Right lobe of liver (tissue), 6 donors: ENCODE results near the gene ZNF768. TPM values are rescaled to one million over a fixed set of nuclear protein-coding genes. Genes with fewer than 3 reads are reported as not detected.

Experiments
- ATAC-seq, 4 donors: fragments of 200-7000 bp; cut with Tn5 transposase; one replicate each; pipeline ENCODE4 v1.9.1; 2020; ENCODE audit warnings: mild to moderate bottlenecking in 4 of 4, moderate library complexity in 4 of 4
- DNase-seq, 3 donors: peaks; one replicate each; pipeline ENCODE4 v3.0.0-alpha.2; 2020
- H3K27ac ChIP-seq, 3 donors: fragments of 200-600 bp; one replicate each; pipeline ENCODE4 v1.8.0; 2022
- H3K27me3 ChIP-seq, 2 donors: fragments of 200-600 bp; one replicate each; pipeline ENCODE4 v1.8.0; 2022
- H3K36me3 ChIP-seq, 4 donors: fragments of 200-600 bp; sonication (generic) in 1 of 4; one replicate each; pipeline versions ENCODE4 v1.5.1 to v1.8.0; 2017 to 2022; ENCODE audit warnings: control low read depth in 1 of 4
- H3K4me1 ChIP-seq, 4 donors: fragments of 200-600 bp; sonication (generic) in 1 of 4; one replicate each; pipeline versions ENCODE4 v1.5.1 to v1.8.0; 2017 to 2022; ENCODE audit warnings: control low read depth in 1 of 4
- H3K4me3 ChIP-seq, 3 donors: fragments of 200-600 bp; one replicate each; pipeline ENCODE4 v1.8.0; 2022
- H3K9me3 ChIP-seq, 4 donors: fragments of 200-600 bp; sonication (generic) in 1 of 4; one replicate each; pipeline versions ENCODE4 v1.5.1 to v1.8.0; 2017 to 2022; ENCODE audit warnings: control low read depth in 1 of 4
- POLR2A ChIP-seq: fragments of 450-650 bp; IDR thresholded peaks from one replicate; pipeline ENCODE4 v1.6.1; 2017; ENCODE audit warnings: antibody characterized with exemption, mild to moderate bottlenecking
- WGBS: methylation state at CpG from one replicate; pipeline ENCODE4 v1.1.6; 2018; ENCODE audit warnings: low coverage, low lambda C conversion rate; ENCODE audit not compliant: insufficient coverage; ENCODE audit errors: missing lambda C conversion rate; 5-methylcytosine and 5-hydroxymethylcytosine counted together
- intact Hi-C, 2 donors: fragments of 100-400 bp; cut with DNase I; formaldehyde crosslinking; loops; one replicate each; pipeline versions ENCODE4 v1.11.2 to v1.14.1; 2022
- total RNA-seq, 6 experiments: library from RNA; depleted of rRNA in 2 of 6; stranded (reverse); fragments of >200 nt in 2 of 6; fragmentation: NEBNext Ultra II Directional in 3 of 6; extraction: Animal tissue kit (Norgen Biotek cat#: 25700) in 3 of 6; gene quantifications; one replicate each; pipeline versions ENCODE4 v1.1.0 to v1.2.4, GENCODE V29; 2016 to 2023
- TF ChIP-seq, protein P1 (sequence below), 4 donors: fragments of 200-600 bp in 3 of 4; fragments of 450-650 bp in 1 of 4; IDR thresholded peaks; one replicate each; pipeline versions ENCODE4 v1.5.1 to v1.8.0; 2016 to 2022; ENCODE audit warnings: antibody characterized with exemption in 4 of 4, mild to moderate bottlenecking in 2 of 4
- donor health status: DM: no; HTN: yes; CAD: no.
- donor health status: DM: no; HTN: no; CAD: no.
- donor health status: DM: no; HTN: no; CAD: no.
- donor health status: DM: no; HTN: yes; CAD: no.
- donor health status: DM: no; HTN: yes; CAD: no.

ZNF768 gene
- total RNA-seq, 6 experiments from 2014 or later = 14.7 to 21.2 (median 18.8) TPM

DNA sequence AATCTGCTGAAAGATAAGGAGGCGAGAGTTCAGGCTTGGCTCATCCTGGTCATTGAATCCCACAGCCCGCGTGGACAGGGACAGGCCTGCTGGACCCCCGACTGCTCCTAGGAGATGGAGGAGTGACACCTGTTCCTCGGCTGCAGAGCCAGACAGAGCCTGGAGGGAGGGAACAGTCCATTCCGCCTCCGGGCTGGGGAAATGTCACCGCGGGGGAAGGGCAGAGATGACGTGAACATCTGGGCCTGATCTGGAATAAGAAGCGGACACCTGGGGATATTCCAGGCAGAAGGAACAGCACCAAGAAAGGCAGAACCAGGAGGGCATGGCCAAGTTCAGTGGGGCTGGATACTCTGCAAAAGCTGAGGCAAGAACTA, 6.8 kb upstream of the ZNF768 start:
- Histone ChIP-seq H3K27ac (peak overlapping the region in 2 of 3 donors; percentile 91 to 98), H3K9me3 (no peaks in the 10 kb centered on the region), H3K4me3 (peak overlapping the region; percentile 86 to 89 (median 87)), H3K36me3 (peaks cover 0 to 16% (median 0%) of the 10 kb centered on the region in 4 donors), H3K4me1 (peaks cover 0 to 23% (median 6%) of the 10 kb centered on the region in 4 donors), H3K27me3 (no peaks in the 10 kb centered on the region)
- 32% methylated on average over 8 of the region's 11 CpGs for WGBS
- no peak for TF ChIP-seq POLR2A
- TF ChIP-seq, protein P1, sequence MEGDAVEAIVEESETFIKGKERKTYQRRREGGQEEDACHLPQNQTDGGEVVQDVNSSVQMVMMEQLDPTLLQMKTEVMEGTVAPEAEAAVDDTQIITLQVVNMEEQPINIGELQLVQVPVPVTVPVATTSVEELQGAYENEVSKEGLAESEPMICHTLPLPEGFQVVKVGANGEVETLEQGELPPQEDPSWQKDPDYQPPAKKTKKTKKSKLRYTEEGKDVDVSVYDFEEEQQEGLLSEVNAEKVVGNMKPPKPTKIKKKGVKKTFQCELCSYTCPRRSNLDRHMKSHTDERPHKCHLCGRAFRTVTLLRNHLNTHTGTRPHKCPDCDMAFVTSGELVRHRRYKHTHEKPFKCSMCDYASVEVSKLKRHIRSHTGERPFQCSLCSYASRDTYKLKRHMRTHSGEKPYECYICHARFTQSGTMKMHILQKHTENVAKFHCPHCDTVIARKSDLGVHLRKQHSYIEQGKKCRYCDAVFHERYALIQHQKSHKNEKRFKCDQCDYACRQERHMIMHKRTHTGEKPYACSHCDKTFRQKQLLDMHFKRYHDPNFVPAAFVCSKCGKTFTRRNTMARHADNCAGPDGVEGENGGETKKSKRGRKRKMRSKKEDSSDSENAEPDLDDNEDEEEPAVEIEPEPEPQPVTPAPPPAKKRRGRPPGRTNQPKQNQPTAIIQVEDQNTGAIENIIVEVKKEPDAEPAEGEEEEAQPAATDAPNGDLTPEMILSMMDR (IDR thresholded peaks at IDR 0.05) = no peak
- ATAC-seq (no peak), DNase-seq (peak in 2 of 3 donors; percentile 55 to 61)
- intact Hi-C loops = no loop called here

DNA sequence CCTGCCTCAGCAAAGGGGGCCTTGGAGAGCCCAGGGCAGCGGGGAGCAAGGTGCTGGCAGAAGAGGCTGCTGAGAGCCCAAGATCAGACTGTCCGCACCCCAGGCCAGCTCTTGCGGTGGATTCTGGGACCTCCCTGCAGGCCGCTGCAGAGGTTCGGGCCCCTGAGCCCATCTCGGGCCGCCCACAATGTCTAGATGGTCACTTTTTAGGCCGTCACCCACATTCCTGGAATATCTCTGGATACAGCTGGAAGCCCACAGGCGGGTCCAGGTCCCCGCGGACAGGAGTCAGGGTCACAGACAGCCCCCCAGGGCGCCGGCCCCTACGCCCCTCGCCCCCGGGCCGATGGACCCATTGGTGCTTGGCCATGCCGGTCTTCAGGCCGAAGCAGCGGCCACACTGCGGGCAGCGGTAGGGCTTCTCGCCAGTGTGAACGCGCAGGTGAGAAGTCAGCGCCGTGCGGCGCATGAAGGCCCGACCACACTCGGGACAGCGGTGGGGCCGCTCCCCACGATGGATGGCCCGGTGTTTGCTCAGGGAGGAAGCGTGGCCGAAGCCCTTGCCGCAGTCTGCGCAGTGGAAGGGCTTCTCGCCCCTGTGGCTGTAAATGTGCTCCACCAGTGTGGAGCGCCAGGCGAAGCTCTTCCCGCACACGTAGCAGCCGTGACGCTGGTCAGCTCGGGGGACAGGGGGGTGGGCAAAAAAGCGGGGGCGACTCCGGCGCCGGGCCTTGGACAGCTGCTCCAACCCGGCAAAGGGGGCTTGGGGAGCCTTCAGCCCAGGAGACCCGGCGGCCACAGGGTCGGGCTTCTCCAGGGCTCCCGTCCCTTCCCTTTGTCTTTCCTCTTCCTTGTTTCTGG, 6.1 kb upstream of the ZNF768 start:
- intact Hi-C loops = no loop called here
- Histone ChIP-seq H3K27me3 (no peaks in the 10 kb centered on the region), H3K4me3 (no peak overlapping the region), H3K9me3 (no peaks in the 10 kb centered on the region), H3K36me3 (peaks cover 0 to 16% (median 0%) of the 10 kb centered on the region in 4 donors), H3K27ac (no peak overlapping the region), H3K4me1 (peaks cover 0 to 28% (median 9%) of the 10 kb centered on the region in 4 donors)
- WGBS = 88% methylated on average over 21 of the region's 57 CpGs
- DNase-seq = peak in 1 of 3 donors; percentile 54
- TF ChIP-seq, protein P1 (IDR thresholded peaks at IDR 0.05) = no peak
- no peak for TF ChIP-seq POLR2A
- no peak for ATAC-seq

DNA sequence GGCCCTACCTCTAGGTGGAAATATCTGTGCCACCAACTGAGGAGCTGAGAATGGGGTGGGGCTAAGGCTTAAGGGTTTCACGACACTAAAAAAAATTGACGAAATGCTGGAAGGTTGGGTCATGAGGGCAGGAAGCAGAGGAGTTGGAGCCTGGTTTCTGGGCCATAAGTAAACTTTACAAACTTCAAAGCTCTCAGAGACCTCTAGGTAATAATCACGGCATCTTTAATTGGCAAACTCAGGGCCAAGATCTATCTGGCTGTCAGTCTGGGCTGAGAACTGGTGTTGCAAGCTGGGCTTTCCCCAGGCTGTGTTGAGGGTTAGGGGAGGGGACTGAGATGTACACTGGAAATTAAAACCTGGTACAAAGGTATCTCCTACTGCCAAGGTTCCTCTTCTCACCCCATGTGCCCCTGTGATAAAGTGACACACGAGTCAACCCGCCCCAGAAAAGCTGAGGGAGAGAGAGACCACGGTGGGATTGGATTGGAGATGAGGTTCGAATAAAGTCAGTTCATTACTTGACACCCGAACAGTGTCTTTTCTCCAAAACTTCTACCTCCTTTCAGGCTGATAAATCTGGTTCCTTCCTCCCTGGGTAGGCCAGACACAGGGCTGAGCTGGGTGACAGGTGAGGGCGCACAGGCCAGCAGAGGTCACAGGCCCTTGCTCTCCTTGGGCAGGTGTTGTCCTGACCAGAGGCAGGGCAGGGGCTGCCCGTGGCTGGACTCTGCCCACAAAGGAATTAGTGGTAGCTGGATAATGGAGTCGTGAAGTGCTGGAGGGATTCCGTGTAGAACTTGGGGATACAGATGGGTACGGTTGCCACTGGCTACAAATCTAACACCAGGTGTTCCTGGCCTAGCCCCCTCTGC, 4.0 kb upstream of the ZNF768 start:
- TF ChIP-seq, protein P1 (IDR thresholded peaks at IDR 0.05) = no peak
- no peak for TF ChIP-seq POLR2A
- Histone ChIP-seq H3K27me3 (no peaks in the 10 kb centered on the region), H3K4me1 (peaks cover 0 to 26% (median 7%) of the 10 kb centered on the region in 4 donors), H3K27ac (no peak overlapping the region), H3K36me3 (peaks cover 0 to 16% (median 0%) of the 10 kb centered on the region in 4 donors), H3K9me3 (no peaks in the 10 kb centered on the region), H3K4me3 (no peak overlapping the region)
- no peak for ATAC-seq
- no peak for DNase-seq
- intact Hi-C loops = no loop called here
- 58% methylated on average over 11 of the region's 13 CpGs for WGBS

DNA sequence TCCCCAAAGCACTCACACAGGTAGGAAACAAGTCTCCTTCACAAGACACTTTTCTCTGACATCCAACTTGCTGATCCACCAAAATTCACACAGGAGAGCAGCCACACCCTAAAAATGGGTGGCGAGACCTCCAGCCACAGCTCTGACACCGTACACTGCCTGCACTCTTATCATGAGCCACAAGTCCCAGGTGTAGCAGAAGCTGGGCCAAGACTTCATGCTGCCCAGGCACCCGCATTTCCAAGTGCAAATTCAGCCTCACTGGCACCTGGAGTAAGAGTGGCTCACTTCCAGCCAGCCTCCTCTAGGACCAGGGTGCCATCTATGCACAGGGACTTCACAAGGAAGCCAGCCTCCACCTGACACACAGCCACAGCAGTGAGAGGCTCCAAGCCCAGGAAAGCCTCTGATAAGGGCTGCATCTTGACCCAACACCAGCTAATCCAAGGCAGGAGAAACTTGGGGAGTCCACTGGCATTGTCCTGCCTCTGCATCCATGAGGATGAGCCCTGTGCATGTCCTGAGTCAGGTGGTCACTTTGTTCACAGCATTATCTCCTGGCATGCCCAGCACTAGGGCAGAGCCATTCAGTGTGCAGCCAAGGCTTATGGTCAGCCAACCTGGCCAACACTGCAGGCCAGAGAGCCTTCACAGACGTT, 2.6 kb upstream of the ZNF768 start:
- ATAC-seq = no peak
- H3K4me3 ChIP-seq = no peak overlapping the region
- 72% methylated on average over 2 of the region's 4 CpGs for WGBS
- peaks cover 0 to 27% (median 7%) of the 10 kb centered on the region in 4 donors for H3K4me1 ChIP-seq
- no peaks in the 10 kb centered on the region for H3K9me3 ChIP-seq
- no peak for DNase-seq
- intact Hi-C loops = loop anchor here in 1 of 2 donors (10.0 kb wide), 1 partner anchor 94 kb away; the partner anchor contains the start of gene DCTPP1
- H3K27ac ChIP-seq = no peak overlapping the region
- H3K27me3 ChIP-seq = no peaks in the 10 kb centered on the region
- peaks cover 0 to 16% (median 0%) of the 10 kb centered on the region in 4 donors for H3K36me3 ChIP-seq
- TF ChIP-seq, protein P1 (IDR thresholded peaks at IDR 0.05) = no peak
- TF ChIP-seq POLR2A = no peak
